ENCODE results near the gene LRRC2.

LRRC2 gene

GRCh38 chr3:46472736-46473135 lies 93.4 kb downstream of the LRRC2 start:
- Histone ChIP-seq H3K4me2 (ENCODE audit: low read depth, low read length, poor library complexity, severe bottlenecking) (no peak overlapping the region), H3K4me1 (ENCODE audit: insufficient read depth, low read length, poor library complexity, severe bottlenecking) (no peaks in the 10 kb centered on the region), H3K27me3 (ENCODE audit: insufficient read depth, low read length, poor library complexity, severe bottlenecking) (no peaks in the 10 kb centered on the region), H2AFZ (ENCODE audit: low read length) (no peak overlapping the region), H3K9me2 (replicated peaks; ENCODE audit: low read depth, low read length) (no peaks in the 10 kb centered on the region), H3K9me3 (ENCODE audit: insufficient read depth, low read depth, low read length) (no peaks in the 10 kb centered on the region), H3K79me2 (ENCODE audit: insufficient read depth, low read length) (no peaks in the 10 kb centered on the region), H4K20me1 (ENCODE audit: insufficient read depth, low read length, poor library complexity, severe bottlenecking) (no peaks in the 10 kb centered on the region), H3F3A (ENCODE audit: low read depth) (no peaks in the 10 kb centered on the region), H3K9ac (ENCODE audit: low read depth, low read length, poor library complexity, severe bottlenecking) (no peak overlapping the region), H3K36me3 (ENCODE audit: insufficient read depth, low read length) (no peaks in the 10 kb centered on the region), H3K4me3 (ENCODE audit: low read length, poor library complexity, severe bottlenecking) (no peak overlapping the region)
- no peak for TF ChIP-seq CTCF (conservative IDR thresholded peaks at IDR 0.05; ENCODE audit: low read length)
- TF ChIP-seq EZH2phosphoT487 (IDR thresholded peaks at IDR 0.05; ENCODE audit: borderline replicate concordance): no peak

GRCh38 chr3:46471371-46471914 lies 94.7 kb downstream of the LRRC2 start:
- Histone ChIP-seq H3K36me3 (ENCODE audit: insufficient read depth, low read length) (no peaks in the 10 kb centered on the region), H3K9me2 (replicated peaks; ENCODE audit: low read depth, low read length) (no peaks in the 10 kb centered on the region), H3K27me3 (ENCODE audit: insufficient read depth, low read length, poor library complexity, severe bottlenecking) (no peaks in the 10 kb centered on the region), H3K4me3 (ENCODE audit: low read length, poor library complexity, severe bottlenecking) (no peak overlapping the region), H4K20me1 (ENCODE audit: insufficient read depth, low read length, poor library complexity, severe bottlenecking) (no peaks in the 10 kb centered on the region), H3F3A (ENCODE audit: low read depth) (no peaks in the 10 kb centered on the region), H3K79me2 (ENCODE audit: insufficient read depth, low read length) (no peaks in the 10 kb centered on the region), H3K4me1 (ENCODE audit: insufficient read depth, low read length, poor library complexity, severe bottlenecking) (peaks cover under 1% of the 10 kb centered on the region), H3K4me2 (ENCODE audit: low read depth, low read length, poor library complexity, severe bottlenecking) (no peak overlapping the region), H3K9me3 (ENCODE audit: insufficient read depth, low read depth, low read length) (no peaks in the 10 kb centered on the region), H2AFZ (ENCODE audit: low read length) (no peak overlapping the region), H3K9ac (ENCODE audit: low read depth, low read length, poor library complexity, severe bottlenecking) (no peak overlapping the region)
- TF ChIP-seq CTCF (conservative IDR thresholded peaks at IDR 0.05; ENCODE audit: low read length): no peak
- no peak for TF ChIP-seq EZH2phosphoT487 (IDR thresholded peaks at IDR 0.05; ENCODE audit: borderline replicate concordance)

- Histone ChIP-seq H3K4me3 (ENCODE audit: low read length, poor library complexity, severe bottlenecking) (no peak overlapping the region), H3K27me3 (ENCODE audit: insufficient read depth, low read length, poor library complexity, severe bottlenecking) (no peaks in the 10 kb centered on the region), H4K20me1 (ENCODE audit: insufficient read depth, low read length, poor library complexity, severe bottlenecking) (no peaks in the 10 kb centered on the region), H3K4me1 (ENCODE audit: insufficient read depth, low read length, poor library complexity, severe bottlenecking) (peaks cover 7% of the 10 kb centered on the region), H3K9me3 (ENCODE audit: insufficient read depth, low read depth, low read length) (no peaks in the 10 kb centered on the region), H3K79me2 (ENCODE audit: insufficient read depth, low read length) (no peaks in the 10 kb centered on the region), H3F3A (ENCODE audit: low read depth) (no peaks in the 10 kb centered on the region), H3K4me2 (ENCODE audit: low read depth, low read length, poor library complexity, severe bottlenecking) (no peak overlapping the region), H3K9me2 (replicated peaks; ENCODE audit: low read depth, low read length) (no peaks in the 10 kb centered on the region), H2AFZ (ENCODE audit: low read length) (no peak overlapping the region), H3K36me3 (ENCODE audit: insufficient read depth, low read length) (no peaks in the 10 kb centered on the region), H3K9ac (ENCODE audit: low read depth, low read length, poor library complexity, severe bottlenecking) (no peak overlapping the region)
- TF ChIP-seq CTCF (conservative IDR thresholded peaks at IDR 0.05; ENCODE audit: low read length) (no peak), EZH2phosphoT487 (IDR thresholded peaks at IDR 0.05; ENCODE audit: borderline replicate concordance) (no peak)
Measured at GRCh38 chr3:46470831-46471230, 95.3 kb downstream of the LRRC2 start.
